ENCODE results near the gene ARHGDIB.

The ARHGDIB gene

GRCh38 chr12:14903386-14904098 lies 57.9 kb downstream of the ARHGDIB start:
- no peak for DNase-seq (ENCODE audit: low read depth)
- in situ Hi-C loops (cut with HindIII; ENCODE audit: low sequenced_read_pairs): no loop called here
- no peak overlapping the region for H3K4me3 ChIP-seq (ENCODE audit: low read depth, low read length)
- no peak for TF ChIP-seq CTCF (IDR thresholded peaks at IDR 0.05; ENCODE audit: low read depth, low read length, missing control alignments)

DNA sequence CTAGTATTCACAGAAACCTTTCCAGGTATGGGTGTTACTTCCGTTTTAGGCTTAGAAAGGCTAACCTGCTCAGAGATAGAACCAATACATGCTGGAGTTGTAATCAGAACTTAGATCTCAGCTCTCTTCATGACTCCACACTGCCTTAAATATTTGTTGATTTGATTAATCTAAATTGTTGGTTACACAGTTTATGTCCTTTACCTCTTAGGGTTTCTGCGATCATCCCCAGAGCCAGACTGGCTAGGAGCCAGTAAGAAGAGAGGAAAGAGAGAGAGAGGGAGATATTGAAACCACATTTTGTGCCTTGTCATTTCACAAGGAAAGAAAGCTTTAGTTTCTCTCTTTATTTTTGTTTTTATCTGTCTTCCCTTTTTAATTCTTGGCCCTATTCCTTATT lies 58.9 kb downstream of the ARHGDIB start:
- H3K4me3 ChIP-seq (ENCODE audit: low read depth, low read length): no peak overlapping the region
- TF ChIP-seq CTCF (IDR thresholded peaks at IDR 0.05; ENCODE audit: low read depth, low read length, missing control alignments): no peak
- in situ Hi-C loops (cut with HindIII; ENCODE audit: low sequenced_read_pairs): no loop called here
- no peak for DNase-seq (ENCODE audit: low read depth)

DNA sequence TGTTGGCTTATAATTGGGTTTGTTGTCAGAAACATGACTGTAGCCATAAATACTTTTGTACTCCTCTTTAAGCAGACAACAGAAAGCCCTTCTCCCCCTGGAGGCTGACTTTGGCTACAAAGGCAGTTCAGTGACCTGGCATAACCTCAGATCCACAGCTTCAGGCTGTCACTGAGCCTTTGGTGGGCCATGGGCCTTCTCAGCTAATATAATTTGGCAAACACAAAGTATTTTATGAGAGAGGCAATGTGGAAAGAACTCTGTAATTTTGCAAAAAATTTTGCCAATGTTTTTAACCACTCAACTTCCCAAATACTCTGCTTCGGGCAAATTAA lies 60.2 kb downstream of the ARHGDIB start:
- in situ Hi-C loops (cut with HindIII; ENCODE audit: low sequenced_read_pairs): no loop called here
- no peak for DNase-seq (ENCODE audit: low read depth)
- TF ChIP-seq CTCF (IDR thresholded peaks at IDR 0.05; ENCODE audit: low read depth, low read length, missing control alignments): no peak
- no peak overlapping the region for H3K4me3 ChIP-seq (ENCODE audit: low read depth, low read length)

DNA sequence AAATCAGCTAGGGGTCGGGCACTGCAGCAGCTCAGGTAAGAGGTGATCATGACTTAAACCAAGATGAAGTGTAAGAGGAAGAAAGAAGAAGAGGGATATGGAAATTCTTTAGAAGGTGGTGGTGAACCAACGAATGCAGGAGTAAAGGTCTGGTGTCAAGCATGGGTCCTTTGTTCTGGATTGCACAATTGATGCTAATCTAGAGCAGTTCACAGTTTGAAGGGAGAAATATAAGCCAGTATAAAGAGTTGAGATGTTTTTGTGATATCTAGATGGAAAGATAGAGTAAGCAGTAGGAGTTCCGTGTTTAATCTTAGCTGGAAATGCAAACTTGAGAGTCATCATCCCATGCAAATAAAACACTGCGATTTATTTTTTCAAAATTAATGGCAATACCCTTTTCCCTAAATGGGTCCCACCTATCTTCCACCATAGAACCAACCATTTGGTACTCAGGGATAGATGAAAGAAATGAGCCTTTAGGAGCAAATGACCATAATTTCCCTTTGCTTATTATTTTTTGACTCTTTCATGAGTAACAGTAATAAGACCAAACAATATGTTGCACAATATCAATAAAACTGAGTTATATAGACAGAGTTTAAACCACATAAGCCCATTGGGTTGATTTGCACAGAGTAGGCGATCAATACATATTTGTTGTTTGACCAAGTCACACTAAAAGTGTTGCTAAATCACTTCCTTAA lies 60.7 kb downstream of the ARHGDIB start:
- no peak for DNase-seq (ENCODE audit: low read depth)
- no peak for TF ChIP-seq CTCF (IDR thresholded peaks at IDR 0.05; ENCODE audit: low read depth, low read length, missing control alignments)
- in situ Hi-C loops (cut with HindIII; ENCODE audit: low sequenced_read_pairs): no loop called here
- no peak overlapping the region for H3K4me3 ChIP-seq (ENCODE audit: low read depth, low read length)

- H3K4me3 ChIP-seq (ENCODE audit: low read depth, low read length): no peak overlapping the region
- DNase-seq (ENCODE audit: low read depth): peak; percentile 26
- in situ Hi-C loops (cut with HindIII; ENCODE audit: low sequenced_read_pairs): no loop called here
- TF ChIP-seq CTCF (IDR thresholded peaks at IDR 0.05; ENCODE audit: low read depth, low read length, missing control alignments): no peak
Measured at GRCh38 chr12:14896521-14897169, 64.8 kb downstream of the ARHGDIB start.

DNA sequence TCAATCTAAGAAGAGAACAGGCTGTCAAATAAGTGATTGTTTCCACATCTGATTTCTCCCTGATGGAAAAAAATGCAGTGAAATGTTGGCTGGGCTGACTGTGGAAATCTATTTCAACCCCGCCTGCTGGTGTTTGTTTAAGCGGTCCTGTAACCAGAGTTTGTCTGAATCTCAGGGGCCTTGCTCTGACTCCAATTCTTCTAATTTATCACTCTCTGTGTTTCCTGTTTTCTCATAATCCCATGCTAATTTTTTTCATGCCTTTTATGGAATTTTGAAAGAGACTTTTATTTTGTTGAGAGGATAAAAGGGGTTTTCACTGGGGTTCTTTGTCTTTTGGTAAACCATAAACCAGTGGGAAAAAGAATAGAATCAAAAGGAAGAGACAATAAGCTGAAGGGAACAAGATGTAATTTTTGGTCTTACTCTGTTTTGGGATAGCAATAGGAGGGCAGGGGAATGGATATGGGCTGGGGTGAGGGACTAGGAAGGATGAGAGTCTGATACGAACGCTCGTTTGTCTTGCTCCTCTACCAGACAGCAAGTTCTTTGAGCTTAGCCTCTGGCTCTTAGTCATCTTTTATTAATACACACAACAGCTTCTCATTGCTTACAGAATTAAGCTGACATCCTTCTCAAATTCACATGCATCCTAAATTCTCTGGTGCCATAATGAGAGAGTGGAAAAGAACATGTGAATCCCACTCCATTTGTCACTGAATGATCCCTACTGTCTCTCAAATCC lies 67.7 kb downstream of the ARHGDIB start:
- no peak for TF ChIP-seq CTCF (IDR thresholded peaks at IDR 0.05; ENCODE audit: low read depth, low read length, missing control alignments)
- no peak overlapping the region for H3K4me3 ChIP-seq (ENCODE audit: low read depth, low read length)
- in situ Hi-C loops (cut with HindIII; ENCODE audit: low sequenced_read_pairs): no loop called here
- no peak for DNase-seq (ENCODE audit: low read depth)
